ENCODE data around the gene NPHP4.

Gene NPHP4

GRCh38 chr1:5822266-5822665 lies 170.0 kb downstream of the NPHP4 start:
- TF ChIP-seq GLIS3 (CRISPR knock-in tag; IDR thresholded peaks at IDR 0.05) (no peak), ARNTL (CRISPR knock-in tag; IDR thresholded peaks at IDR 0.05; ENCODE audit: borderline replicate concordance, low read depth) (no peak), CSDC2 (CRISPR knock-in tag; IDR thresholded peaks at IDR 0.05) (no peak), TCF4 (CRISPR knock-in tag; IDR thresholded peaks at IDR 0.05; ENCODE audit: borderline replicate concordance) (no peak), ZNF565 (CRISPR knock-in tag; conservative IDR thresholded peaks at IDR 0.05; ENCODE audit: low read depth) (no peak), ZNF8 (CRISPR knock-in tag; IDR thresholded peaks at IDR 0.05) (no peak), ZC3H10 (CRISPR knock-in tag; IDR thresholded peaks at IDR 0.05) (no peak), OSR1 (CRISPR knock-in tag; IDR thresholded peaks at IDR 0.05) (no peak), RARB (CRISPR knock-in tag; IDR thresholded peaks at IDR 0.05) (no peak), ISL1 (CRISPR knock-in tag; IDR thresholded peaks at IDR 0.05) (no peak), POU6F1 (CRISPR knock-in tag; IDR thresholded peaks at IDR 0.05; ENCODE audit: borderline replicate concordance, low read depth) (no peak), ESRRG (CRISPR knock-in tag; IDR thresholded peaks at IDR 0.05) (no peak), ZNF70 (CRISPR knock-in tag; IDR thresholded peaks at IDR 0.05) (no peak), TSHZ2 (CRISPR knock-in tag; IDR thresholded peaks at IDR 0.05) (no peak)
- ATAC-seq = no peak

DNA sequence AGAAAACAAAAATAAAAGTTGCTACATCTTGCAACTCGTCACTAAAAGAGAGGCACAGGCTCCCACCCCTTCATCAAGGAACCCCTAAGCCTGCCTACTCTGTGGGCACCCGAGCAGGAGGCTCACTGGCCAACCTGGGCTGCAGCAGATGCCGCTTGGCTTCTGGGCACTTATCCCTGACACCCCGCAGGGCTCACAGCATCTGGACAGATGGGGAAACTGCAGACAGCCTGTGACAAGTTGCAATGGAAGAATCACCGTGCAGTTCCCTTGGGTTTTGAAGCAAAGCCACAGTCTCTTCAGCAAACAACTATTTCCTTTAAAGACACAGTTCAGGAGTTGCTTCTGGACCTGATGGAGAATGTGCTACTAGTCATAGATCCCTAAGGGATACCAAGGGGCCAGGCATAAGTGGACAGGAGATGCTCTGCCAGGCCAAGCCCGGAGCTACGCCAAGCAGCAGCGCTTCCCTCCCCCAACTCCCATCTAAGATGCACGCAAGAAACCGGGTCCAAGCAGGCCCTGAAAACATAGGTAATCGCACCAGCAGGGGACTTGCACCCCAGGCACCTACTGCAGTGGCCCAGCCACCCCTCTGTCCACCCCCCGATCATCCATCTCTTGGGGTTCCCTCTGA lies 170.6 kb downstream of the NPHP4 start:
- no peak for ATAC-seq
- TF ChIP-seq BACH2 (CRISPR knock-in tag; IDR thresholded peaks at IDR 0.05; ENCODE audit: borderline replicate concordance) = no peak
- TF ChIP-seq CREB5 (CRISPR knock-in tag; IDR thresholded peaks at IDR 0.05; ENCODE audit: low read depth) = no peak
- no peak for TF ChIP-seq ZNF565 (CRISPR knock-in tag; conservative IDR thresholded peaks at IDR 0.05; ENCODE audit: low read depth)
- TF ChIP-seq, protein P1, sequence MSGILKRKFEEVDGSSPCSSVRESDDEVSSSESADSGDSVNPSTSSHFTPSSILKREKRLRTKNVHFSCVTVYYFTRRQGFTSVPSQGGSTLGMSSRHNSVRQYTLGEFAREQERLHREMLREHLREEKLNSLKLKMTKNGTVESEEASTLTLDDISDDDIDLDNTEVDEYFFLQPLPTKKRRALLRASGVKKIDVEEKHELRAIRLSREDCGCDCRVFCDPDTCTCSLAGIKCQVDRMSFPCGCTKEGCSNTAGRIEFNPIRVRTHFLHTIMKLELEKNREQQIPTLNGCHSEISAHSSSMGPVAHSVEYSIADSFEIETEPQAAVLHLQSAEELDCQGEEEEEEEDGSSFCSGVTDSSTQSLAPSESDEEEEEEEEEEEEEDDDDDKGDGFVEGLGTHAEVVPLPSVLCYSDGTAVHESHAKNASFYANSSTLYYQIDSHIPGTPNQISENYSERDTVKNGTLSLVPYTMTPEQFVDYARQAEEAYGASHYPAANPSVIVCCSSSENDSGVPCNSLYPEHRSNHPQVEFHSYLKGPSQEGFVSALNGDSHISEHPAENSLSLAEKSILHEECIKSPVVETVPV (CRISPR knock-in tag; IDR thresholded peaks at IDR 0.05) = no peak
- TF ChIP-seq TSHZ2 (CRISPR knock-in tag; IDR thresholded peaks at IDR 0.05) = no peak
- no peak for TF ChIP-seq ISL1 (CRISPR knock-in tag; IDR thresholded peaks at IDR 0.05)
- no peak for TF ChIP-seq TOX (CRISPR knock-in tag; IDR thresholded peaks at IDR 0.05; ENCODE audit: borderline replicate concordance)
- TF ChIP-seq SNAI2 (CRISPR knock-in tag; IDR thresholded peaks at IDR 0.05) = no peak
- TF ChIP-seq ZFP3 (CRISPR knock-in tag; IDR thresholded peaks at IDR 0.05) = no peak
- no peak for TF ChIP-seq ZNF8 (CRISPR knock-in tag; IDR thresholded peaks at IDR 0.05)
- no peak for TF ChIP-seq TCF4 (CRISPR knock-in tag; IDR thresholded peaks at IDR 0.05; ENCODE audit: borderline replicate concordance)
- no peak for TF ChIP-seq GLIS3 (CRISPR knock-in tag; IDR thresholded peaks at IDR 0.05)
- no peak for TF ChIP-seq POU6F1 (CRISPR knock-in tag; IDR thresholded peaks at IDR 0.05; ENCODE audit: borderline replicate concordance, low read depth)
- no peak for TF ChIP-seq RARB (CRISPR knock-in tag; IDR thresholded peaks at IDR 0.05)
- no peak for TF ChIP-seq OSR1 (CRISPR knock-in tag; IDR thresholded peaks at IDR 0.05)
- TF ChIP-seq ZC3H10 (CRISPR knock-in tag; IDR thresholded peaks at IDR 0.05) = no peak
- no peak for TF ChIP-seq ARNTL (CRISPR knock-in tag; IDR thresholded peaks at IDR 0.05; ENCODE audit: borderline replicate concordance, low read depth)
- TF ChIP-seq, protein P2, sequence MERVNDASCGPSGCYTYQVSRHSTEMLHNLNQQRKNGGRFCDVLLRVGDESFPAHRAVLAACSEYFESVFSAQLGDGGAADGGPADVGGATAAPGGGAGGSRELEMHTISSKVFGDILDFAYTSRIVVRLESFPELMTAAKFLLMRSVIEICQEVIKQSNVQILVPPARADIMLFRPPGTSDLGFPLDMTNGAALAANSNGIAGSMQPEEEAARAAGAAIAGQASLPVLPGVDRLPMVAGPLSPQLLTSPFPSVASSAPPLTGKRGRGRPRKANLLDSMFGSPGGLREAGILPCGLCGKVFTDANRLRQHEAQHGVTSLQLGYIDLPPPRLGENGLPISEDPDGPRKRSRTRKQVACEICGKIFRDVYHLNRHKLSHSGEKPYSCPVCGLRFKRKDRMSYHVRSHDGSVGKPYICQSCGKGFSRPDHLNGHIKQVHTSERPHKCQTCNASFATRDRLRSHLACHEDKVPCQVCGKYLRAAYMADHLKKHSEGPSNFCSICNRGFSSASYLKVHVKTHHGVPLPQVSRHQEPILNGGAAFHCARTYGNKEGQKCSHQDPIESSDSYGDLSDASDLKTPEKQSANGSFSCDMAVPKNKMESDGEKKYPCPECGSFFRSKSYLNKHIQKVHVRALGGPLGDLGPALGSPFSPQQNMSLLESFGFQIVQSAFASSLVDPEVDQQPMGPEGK (CRISPR knock-in tag; IDR thresholded peaks at IDR 0.05; ENCODE audit: borderline replicate concordance) = no peak
